PFSK-1 (cell line): ENCODE measurements around the gene KCNIP3.

ENCODE experiments used
- FOXP2 ChIP-seq: optimal IDR thresholded peaks from 2 replicates; pipeline ENCODE3; 2011; ENCODE audit warnings: borderline replicate concordance, control low read depth, inconsistent platforms; ENCODE audit not compliant: insufficient read depth; ENCODE audit errors: extremely low read length, extremely low read depth
- POLR2AphosphoS5 ChIP-seq: IDR thresholded peaks from 2 replicates; pipeline ENCODE4 v1.6.1; 2012; ENCODE audit warnings: low read depth, mild to moderate bottlenecking, control low read depth, low read length, moderate library complexity
- SIN3A ChIP-seq: IDR thresholded peaks from 2 replicates; pipeline ENCODE4 v1.6.1; 2012; ENCODE audit warnings: mild to moderate bottlenecking, low read length, moderate library complexity, borderline replicate concordance; ENCODE audit not compliant: insufficient read depth

GRCh38 chr2:95374451-95374920, 77.3 kb downstream of the KCNIP3 start:
- TF ChIP-seq SIN3A (no peak), FOXP2 (no peak), POLR2AphosphoS5 (no peak)
